Measurements from ENCODE around the gene IGDCC3.

Gene IGDCC3

DNA sequence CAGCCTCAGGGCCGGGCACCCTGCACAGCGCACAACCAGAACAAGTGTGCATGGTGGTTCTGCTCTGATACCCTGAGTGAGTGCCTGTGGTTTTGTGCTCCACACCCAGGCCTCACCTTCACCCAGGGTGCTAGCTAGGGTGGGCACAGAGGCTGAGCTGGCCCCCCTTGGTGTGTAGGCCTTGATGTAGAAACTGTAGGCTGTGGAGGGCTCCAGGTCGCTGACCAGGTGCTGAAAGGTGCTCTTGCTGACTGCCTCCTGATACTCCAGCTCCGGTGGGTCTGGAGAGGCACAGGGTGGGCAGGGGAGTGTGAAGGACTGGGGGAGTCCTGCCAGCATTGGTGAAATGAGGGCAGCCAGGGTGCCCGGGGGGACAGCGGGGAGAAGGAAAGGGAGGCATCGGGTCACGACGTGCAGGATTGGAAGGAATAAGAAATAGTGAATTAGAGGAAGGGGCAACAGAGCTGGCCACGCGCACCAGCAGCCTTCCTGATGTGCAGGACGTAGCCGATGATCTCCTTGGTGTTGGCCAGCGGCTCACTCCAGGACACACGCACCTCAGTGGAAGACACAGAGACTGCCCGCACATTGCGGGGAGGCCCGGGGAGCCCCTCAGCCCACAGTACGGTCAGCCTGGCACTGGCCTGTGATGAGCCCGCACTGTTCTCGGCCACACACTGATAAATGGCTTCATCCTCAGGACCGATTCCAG, 46.7 kb downstream of the IGDCC3 start:
- in situ Hi-C loops (cut with MboI; ENCODE audit: low sequenced_read_pairs): no loop called here

DNA sequence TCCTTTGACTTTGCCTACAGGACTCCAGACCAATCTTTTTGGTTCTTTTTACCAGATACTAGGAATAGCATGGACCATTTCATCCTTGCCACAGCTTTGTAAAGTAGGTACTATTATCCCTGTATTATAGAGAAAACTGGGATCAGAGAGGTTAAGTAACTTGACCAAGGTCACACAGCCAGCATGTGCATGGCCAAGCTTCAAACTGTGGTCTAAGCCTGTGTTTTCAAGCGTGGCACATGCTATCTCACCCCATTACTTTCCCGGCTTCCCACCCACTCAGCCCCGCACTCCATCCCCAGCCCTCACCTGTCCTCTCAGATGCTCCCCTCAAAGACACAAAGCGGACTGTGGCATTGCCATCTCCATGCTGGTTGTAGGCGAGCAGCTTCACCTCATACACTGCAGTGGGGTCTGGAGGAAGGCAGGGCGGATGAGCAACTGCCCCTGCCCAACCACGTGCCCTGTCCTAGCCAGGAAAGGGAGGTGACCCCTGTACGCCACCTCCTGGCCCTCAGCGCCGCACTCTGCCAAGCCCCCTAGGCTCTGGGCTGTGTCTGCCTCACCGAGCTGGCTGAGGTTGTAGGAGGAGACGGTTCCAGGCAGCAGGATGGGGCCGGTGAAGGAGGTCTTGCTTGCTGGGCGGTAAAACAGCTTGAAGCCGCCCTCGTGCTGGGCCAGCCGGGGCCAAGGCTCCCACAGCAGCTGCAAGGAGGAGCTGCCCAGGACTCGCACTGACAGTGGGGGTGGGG, 47.6 kb downstream of the IGDCC3 start:
- in situ Hi-C loops (cut with MboI; ENCODE audit: low sequenced_read_pairs): no loop called here

GRCh38 chr15:65329288-65329983, 48.4 kb downstream of the IGDCC3 start:
- in situ Hi-C loops (cut with MboI; ENCODE audit: low sequenced_read_pairs): no loop called here

- in situ Hi-C loops (cut with MboI; ENCODE audit: low sequenced_read_pairs): no loop called here
Measured at GRCh38 chr15:65328506-65329287, 49.1 kb downstream of the IGDCC3 start.

DNA sequence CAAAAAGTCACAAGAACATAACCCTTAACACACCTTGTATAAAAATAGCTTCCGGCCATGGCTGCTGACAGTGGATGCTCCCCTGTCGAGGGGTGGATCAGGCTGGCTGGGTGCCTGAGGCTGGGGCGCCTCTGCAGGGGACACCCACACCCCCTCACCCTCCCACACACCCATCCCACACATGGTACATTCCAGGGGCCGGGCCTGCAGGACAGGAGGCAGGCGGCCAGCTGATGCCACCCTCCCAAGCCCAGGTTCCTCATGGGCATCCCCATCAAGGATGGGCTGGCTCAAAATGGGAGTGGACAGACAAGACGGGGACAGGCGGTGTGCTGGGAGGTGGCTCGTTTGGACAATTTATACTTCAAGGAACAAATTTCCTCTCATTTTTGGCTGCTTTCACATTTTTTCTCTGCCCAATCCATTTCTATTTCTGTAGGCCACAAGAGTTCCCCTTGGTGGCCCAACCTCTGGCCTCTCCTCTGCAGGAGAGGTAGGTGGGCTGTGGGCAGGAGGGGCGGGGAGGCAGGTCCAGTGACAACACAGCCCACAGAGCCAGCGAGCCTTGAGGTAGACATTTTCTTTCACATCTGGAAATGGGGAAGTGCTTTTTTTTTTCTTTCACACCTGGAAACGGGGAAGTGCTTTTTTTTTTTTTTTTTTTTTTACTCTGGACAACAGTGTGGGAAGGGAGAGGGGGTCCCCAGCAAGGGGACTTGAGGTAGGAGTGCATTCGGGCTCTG, 50.0 kb downstream of the IGDCC3 start:
- in situ Hi-C loops (cut with MboI; ENCODE audit: low sequenced_read_pairs): no loop called here

DNA sequence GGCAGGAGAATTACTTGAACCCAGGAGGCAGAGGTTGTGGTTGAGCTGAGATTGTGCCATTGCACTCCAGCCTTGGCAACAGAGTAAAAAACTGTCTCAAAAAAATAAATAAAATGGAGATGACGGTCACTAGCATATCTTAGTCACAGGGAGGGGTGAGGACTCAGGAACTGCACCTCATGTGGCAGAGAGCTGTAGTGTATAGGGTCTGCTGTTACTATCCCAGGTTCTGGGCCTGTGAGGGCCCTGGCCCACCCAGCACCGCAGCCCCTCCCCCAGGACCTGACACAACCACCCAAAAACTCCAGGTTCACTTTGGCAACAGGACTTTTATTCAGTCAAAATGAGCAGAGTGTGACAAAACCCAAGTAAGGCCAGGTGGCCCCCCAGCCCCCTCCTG, 51.0 kb downstream of the IGDCC3 start:
- in situ Hi-C loops (cut with MboI; ENCODE audit: low sequenced_read_pairs): no loop called here

DNA sequence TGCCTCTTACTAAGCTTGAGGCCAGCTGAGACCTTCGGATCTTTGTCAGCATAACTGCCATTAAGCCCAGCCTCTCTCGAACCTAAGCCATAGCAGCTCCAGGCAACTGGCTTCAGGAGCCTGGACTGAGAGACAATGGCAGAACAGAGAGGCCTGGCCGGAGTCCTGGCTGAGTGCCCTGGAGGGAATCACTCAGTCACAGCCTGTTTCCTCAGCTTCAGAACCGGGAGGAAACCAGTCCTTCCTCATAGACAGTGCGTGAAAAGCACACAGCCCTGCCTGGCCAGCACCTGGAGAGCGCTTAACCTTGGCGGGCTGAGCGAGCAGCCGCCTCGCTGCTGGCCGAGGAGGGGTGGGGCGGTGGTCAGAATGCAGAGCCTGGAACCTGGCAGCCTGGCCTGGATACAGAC, 51.7 kb downstream of the IGDCC3 start:
- in situ Hi-C loops (cut with MboI; ENCODE audit: low sequenced_read_pairs): no loop called here

GRCh38 chr15:65323071-65323511, 54.7 kb downstream of the IGDCC3 start:
- in situ Hi-C loops (cut with MboI; ENCODE audit: low sequenced_read_pairs): loop anchor here (5.0 kb wide), 1 partner anchor 59 kb away; no protein-coding TSS in a partner anchor

GRCh38 chr15:65318870-65319356, 58.9 kb downstream of the IGDCC3 start:
- in situ Hi-C loops (cut with MboI; ENCODE audit: low sequenced_read_pairs): no loop called here

- in situ Hi-C loops (cut with MboI; ENCODE audit: low sequenced_read_pairs): no loop called here
Measured at GRCh38 chr15:65312400-65312916, 65.3 kb downstream of the IGDCC3 start.

DNA sequence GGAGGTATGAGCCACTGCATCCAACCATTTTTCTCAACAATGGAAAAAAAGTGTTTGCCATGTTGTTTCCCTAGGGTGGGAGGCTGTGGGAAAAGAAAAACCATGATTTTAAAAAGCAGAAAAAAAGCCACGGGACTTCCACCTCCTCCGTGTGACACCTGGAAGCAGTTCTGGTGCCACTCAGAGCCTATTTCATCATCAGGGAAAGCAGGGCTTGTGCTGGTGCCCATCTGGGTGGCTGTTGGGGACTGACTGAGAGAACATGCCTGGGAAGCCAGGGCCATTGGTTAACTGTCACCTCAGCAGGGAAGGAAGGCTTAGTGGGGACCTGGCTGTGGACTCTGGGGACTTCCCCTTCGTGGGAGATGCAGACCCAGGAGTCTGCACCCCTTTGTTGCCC, 66.0 kb downstream of the IGDCC3 start:
- in situ Hi-C loops (cut with MboI; ENCODE audit: low sequenced_read_pairs): no loop called here

GRCh38 chr15:65310431-65311137, 67.2 kb downstream of the IGDCC3 start:
- in situ Hi-C loops (cut with MboI; ENCODE audit: low sequenced_read_pairs): no loop called here

DNA sequence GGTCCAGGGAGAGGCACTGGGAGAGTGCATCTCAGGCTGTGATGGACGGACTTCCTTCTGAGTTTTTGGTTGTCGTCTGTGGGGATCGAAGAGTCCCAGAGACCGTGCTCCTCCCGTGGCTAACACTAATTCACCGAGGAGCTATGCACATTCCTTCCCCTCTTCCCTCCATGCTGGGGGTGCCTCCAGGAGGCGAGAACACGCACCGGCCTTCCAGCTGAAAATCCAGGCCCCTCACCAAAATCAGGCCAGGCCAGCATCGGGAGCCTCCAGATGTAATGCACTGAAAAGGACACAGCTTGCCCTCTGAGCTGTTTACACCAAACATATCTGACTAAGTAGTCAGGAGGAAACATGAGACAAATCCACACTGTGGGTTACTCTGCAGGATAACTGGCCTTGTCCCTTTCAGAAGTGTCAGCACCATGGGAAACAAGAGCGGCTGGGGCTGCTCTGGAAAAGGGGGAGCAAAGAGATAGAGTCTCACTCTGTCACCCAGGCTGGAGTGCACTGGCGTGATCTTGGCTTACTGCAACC, 67.9 kb downstream of the IGDCC3 start:
- in situ Hi-C loops (cut with MboI; ENCODE audit: low sequenced_read_pairs): no loop called here

DNA sequence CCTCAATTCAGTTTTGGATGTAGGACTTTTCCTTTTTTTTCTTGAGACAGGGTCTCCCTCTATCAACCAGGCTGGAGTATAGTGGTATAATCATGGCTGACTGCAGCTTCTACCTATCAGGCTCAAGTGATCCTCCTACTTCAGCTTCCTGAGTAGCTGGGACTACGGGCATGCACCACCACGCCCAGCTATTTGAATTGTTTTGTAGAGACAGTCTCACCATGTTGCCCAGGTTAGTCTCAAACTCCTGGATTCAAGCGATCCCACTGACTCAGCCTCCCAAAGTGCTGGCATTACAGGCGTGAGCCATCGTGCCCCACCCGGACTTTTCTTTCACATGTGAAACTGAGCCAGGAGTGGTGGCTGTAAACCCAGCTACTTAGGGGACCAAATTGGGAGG, 69.8 kb downstream of the IGDCC3 start:
- in situ Hi-C loops (cut with MboI; ENCODE audit: low sequenced_read_pairs): no loop called here

GRCh38 chr15:65306551-65306950, 71.3 kb downstream of the IGDCC3 start:
- in situ Hi-C loops (cut with MboI; ENCODE audit: low sequenced_read_pairs): no loop called here

DNA sequence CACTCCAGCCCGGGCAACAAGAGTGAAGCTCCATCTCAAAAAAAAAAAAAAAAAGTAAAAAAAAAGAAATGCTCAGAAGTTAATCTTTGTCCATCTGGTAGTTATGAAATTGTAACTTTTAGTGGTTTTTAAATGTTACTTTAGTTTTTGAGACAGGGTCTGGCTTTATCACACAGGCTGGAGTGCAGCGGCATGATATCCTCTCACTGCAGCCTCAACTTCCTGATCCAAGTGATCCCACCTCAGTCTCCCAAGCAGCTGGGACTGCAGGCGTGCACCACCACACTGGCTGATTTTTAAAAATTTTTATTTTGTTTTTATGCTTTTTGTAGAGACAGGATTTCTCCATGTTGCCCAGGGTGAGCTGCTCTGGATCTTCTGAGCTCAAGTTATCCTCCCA, 72.0 kb downstream of the IGDCC3 start:
- in situ Hi-C loops (cut with MboI; ENCODE audit: low sequenced_read_pairs): no loop called here

DNA sequence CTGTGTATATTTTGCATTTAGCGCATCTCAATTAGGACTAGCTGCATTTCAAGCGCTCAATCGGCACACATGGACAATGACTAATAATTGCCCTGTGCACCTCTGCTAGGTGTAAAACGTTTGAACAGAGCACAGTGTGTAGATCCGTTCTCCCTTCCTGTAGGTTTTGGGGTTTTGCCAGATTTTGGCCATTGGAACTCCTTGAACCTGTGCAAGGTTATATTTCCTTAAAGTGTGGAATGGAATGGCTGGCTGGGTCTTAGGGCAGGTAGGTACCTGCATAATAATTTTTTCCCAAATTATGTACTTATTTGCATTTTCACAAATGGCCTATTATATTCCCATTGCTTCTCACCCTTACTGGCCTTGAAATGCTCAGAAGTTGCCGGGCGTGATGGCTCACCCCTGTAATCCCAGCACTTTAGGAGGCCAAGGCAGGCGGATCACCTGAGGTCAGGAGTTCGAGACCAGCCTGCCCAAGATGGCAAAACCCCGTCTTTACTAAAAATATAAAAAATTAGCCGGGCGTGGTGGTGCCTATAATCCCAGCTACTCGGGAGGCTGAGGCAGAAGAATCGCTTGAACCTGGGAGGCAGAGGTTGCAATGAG, 72.5 kb downstream of the IGDCC3 start:
- in situ Hi-C loops (cut with MboI; ENCODE audit: low sequenced_read_pairs): no loop called here

DNA sequence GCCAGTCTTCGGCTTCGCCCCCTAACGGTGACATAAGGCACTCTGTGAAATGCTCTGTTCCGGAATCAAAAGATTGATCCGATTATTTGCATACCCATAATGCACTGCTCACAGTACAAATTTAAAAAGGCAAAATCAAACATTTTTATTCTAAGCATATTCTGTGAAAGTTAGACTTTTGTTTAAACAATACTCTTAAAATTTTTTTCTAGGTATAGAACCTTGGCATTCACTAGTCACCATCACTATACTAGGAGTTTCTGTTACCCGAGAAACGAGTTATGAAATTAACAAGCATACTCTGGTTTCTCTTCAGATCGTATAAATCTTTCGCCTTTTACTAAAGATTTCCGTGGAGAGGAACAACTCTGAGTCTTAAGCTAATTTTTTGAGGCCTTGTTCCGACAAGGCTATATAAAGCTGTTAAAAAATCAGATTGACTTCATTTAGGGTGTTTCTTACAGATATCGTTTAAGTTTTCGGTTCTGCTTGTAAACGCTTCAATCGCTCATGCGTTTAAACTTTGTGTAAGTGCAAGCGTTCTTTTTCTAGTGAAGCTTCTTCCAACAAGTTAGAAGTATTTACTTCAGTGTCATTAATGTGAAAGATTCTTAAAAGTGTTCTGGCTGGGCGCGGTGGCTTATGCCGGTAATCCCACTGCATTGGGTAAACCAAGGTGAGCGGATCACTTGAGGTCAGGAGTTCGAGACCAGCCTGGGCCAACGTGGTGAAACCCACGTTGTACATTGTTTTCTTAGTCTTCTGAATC, 73.2 kb downstream of the IGDCC3 start, which contains the start of gene RNU5B-1:
RNU5B-1 (plus strand) TSS at position 297 of the 769 bp plus-strand sequence.
- in situ Hi-C loops (cut with MboI; ENCODE audit: low sequenced_read_pairs): no loop called here
